Prostate gland (tissue), 2 donors: Measurements from ENCODE around the gene TRIM59. TPM values are rescaled to one million over a fixed set of nuclear protein-coding genes. Genes with fewer than 3 reads are reported as not detected.

Source experiments
- DNase-seq: peaks from one replicate; pipeline ENCODE4 v3.0.0-alpha.2; 2019; ENCODE audit warnings: low spot score
- H3K27ac ChIP-seq, 2 donors: fragments of 200-600 bp; sonication (generic); 2 replicates each; pipeline ENCODE4 v1.5.1; 2017 to 2019
- H3K27me3 ChIP-seq: fragments of 200-600 bp; sonication (generic); replicated peaks from 2 replicates; pipeline ENCODE4 v1.5.1; 2019; ENCODE audit not compliant: insufficient read depth
- H3K36me3 ChIP-seq, 2 donors: fragments of 200-600 bp; sonication (generic); 1 replicate in 1 of 2; 2 replicates in 1 of 2; pipeline versions ENCODE4 v1.5.1 to v1.8.1; 2017 to 2019
- H3K4me1 ChIP-seq: fragments of 200-600 bp; sonication (generic); replicated peaks from 2 replicates; pipeline ENCODE4 v1.5.1; 2019
- H3K4me3 ChIP-seq, 2 donors: fragments of 200-600 bp; sonication (generic); 2 replicates each; pipeline ENCODE4 v1.5.1; 2017 to 2019
- H3K9me3 ChIP-seq: fragments of 200-600 bp; sonication (generic); 2 replicates; pipeline ENCODE4 v1.5.1; 2017
- POLR2A ChIP-seq: fragments of 450-650 bp; IDR thresholded peaks from one replicate; pipeline ENCODE4 v1.6.1; 2016; ENCODE audit warnings: antibody characterized with exemption, mild to moderate bottlenecking
- POLR2AphosphoS5 ChIP-seq: sonication (generic); formaldehyde crosslinking; IDR thresholded peaks from one replicate; pipeline ENCODE4 v1.6.1; 2017; ENCODE audit warnings: antibody characterized with exemption
- WGBS: methylation state at CpG from one replicate; pipeline ENCODE4 v1.1.5; 2018; 5-methylcytosine and 5-hydroxymethylcytosine counted together
- intact Hi-C: fragments of 100-400 bp; cut with DNase I; formaldehyde crosslinking; loops from one replicate; pipeline ENCODE4 v1.14.2; 2022
- total RNA-seq, 2 donors: library from RNA; depleted of rRNA; stranded (reverse); fragments of >200 nt; gene quantifications; one replicate each; pipeline ENCODE4 v1.1.0, GENCODE V29; 2016
- TF ChIP-seq, protein P1 (sequence below), 4 experiments: fragments of 200-600 bp in 2 of 4; fragments of 450-650 bp in 2 of 4; sonication (generic) in 2 of 4; IDR thresholded peaks; 1 replicate in 3 of 4; 2 replicates in 1 of 4; pipeline ENCODE4 v1.5.1; 2016 to 2019; ENCODE audit warnings: antibody characterized with exemption in 4 of 4, mild to moderate bottlenecking in 2 of 4, moderate library complexity in 2 of 4

The TRIM59 gene
- total RNA-seq, 2 donors from 2014 or later: 3.2 to 11.4 TPM

DNA sequence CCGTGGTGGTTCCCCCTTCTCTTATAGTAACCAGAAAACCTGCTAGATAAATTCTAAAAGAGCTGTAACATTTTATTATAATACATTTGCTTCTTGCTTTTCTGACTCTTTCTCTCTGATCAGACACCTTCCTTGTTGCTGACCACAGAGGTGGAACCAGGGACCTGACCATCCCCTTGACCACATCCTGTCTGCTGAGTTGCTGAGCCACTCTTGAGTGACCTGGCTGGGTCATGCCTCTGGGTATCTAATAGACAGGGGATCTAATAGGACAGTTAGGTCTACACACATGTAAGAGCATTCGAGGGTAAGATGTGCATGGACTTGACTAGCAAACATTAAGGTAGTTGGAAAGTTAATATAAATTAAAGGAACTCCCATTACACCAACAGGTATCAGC, 22.8 kb upstream of the TRIM59 start:
- 60% methylated on average over 2 of the region's 2 CpGs for WGBS
- TF ChIP-seq POLR2AphosphoS5 (no peak), POLR2A (no peak)
- TF ChIP-seq, protein P1, sequence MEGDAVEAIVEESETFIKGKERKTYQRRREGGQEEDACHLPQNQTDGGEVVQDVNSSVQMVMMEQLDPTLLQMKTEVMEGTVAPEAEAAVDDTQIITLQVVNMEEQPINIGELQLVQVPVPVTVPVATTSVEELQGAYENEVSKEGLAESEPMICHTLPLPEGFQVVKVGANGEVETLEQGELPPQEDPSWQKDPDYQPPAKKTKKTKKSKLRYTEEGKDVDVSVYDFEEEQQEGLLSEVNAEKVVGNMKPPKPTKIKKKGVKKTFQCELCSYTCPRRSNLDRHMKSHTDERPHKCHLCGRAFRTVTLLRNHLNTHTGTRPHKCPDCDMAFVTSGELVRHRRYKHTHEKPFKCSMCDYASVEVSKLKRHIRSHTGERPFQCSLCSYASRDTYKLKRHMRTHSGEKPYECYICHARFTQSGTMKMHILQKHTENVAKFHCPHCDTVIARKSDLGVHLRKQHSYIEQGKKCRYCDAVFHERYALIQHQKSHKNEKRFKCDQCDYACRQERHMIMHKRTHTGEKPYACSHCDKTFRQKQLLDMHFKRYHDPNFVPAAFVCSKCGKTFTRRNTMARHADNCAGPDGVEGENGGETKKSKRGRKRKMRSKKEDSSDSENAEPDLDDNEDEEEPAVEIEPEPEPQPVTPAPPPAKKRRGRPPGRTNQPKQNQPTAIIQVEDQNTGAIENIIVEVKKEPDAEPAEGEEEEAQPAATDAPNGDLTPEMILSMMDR (IDR thresholded peaks at IDR 0.05): no peak
- Histone ChIP-seq H3K27ac (no peak overlapping the region), H3K4me1 (no peaks in the 10 kb centered on the region), H3K27me3 (no peaks in the 10 kb centered on the region), H3K9me3 (no peaks in the 10 kb centered on the region), H3K36me3 (no peaks in the 10 kb centered on the region), H3K4me3 (no peak overlapping the region)
- intact Hi-C loops: no loop called here
- no peak for DNase-seq

DNA sequence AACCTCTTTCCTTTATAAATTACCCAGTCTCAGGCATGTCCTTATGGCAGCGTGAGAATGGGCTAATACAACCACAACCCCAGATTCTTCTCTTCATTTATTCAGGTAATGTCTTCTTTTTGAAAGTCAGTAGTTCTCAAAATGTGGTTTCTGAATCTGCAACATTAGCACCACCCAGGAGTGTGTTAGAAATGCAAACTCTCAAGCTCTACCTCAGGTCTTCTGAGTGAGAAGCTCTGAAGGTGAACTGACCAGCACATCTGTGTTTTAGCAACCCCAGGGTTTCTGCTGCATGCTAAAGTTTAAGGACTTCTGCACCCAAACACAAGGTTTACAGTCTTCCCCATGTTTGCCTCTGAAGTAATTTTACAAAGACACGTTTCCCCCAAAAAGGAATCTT, 22.3 kb upstream of the TRIM59 start:
- Histone ChIP-seq H3K9me3 (no peaks in the 10 kb centered on the region), H3K27me3 (no peaks in the 10 kb centered on the region), H3K4me3 (no peak overlapping the region), H3K4me1 (no peaks in the 10 kb centered on the region), H3K27ac (no peak overlapping the region), H3K36me3 (no peaks in the 10 kb centered on the region)
- DNase-seq: no peak
- WGBS: 89% methylated on average over 2 of the region's 2 CpGs
- no peak for TF ChIP-seq POLR2AphosphoS5
- TF ChIP-seq POLR2A: no peak
- TF ChIP-seq, protein P1 (IDR thresholded peaks at IDR 0.05): no peak
- intact Hi-C loops: no loop called here

DNA sequence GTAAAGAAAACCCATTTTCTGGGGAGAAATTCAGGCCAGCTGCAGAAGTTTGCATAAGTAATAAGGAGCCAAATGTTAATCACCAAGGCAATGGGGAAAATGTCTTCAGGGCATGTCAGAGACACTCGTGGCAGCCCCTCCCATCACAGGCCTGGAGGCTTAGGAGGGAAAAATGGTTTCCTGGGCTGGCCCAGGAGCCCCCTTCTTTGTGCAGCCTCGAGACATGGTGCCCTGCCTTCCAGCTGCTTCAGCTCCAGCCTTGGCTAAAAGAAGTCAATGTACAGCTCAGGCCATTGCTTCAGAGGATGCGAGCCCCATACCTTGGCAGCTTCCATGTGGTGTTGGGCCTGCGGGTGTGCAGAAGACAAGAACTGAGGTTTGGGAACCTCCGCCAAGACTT, 20.6 kb upstream of the TRIM59 start:
- TF ChIP-seq POLR2A (no peak), POLR2AphosphoS5 (no peak)
- TF ChIP-seq, protein P1 (IDR thresholded peaks at IDR 0.05): no peak
- Histone ChIP-seq H3K9me3 (no peaks in the 10 kb centered on the region), H3K27ac (no peak overlapping the region), H3K27me3 (no peaks in the 10 kb centered on the region), H3K4me3 (no peak overlapping the region), H3K4me1 (no peaks in the 10 kb centered on the region), H3K36me3 (no peaks in the 10 kb centered on the region)
- no peak for DNase-seq
- 87% methylated on average over 5 of the region's 5 CpGs for WGBS
- intact Hi-C loops: no loop called here

DNA sequence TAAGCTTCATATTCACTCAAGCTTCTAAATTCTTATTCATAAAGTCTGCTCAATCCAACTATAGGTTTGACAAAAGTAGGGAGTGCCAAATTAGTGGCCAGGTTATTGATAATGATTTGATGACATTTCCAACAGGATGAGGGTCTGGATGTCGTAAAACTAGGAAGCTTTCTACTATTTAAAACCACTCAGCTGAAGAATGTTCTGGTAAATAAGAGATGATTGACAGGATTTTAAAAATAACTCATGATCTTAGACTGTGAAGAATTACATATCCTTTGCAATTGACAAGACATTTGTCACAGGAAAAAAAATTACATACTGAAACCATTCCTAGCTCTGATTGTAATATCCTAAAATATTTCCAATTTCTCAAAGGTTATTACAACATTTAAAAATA, 15.4 kb upstream of the TRIM59 start:
- WGBS: 87% methylated on average over 1 of the region's 1 CpG
- no peaks in the 10 kb centered on the region for H3K4me1 ChIP-seq
- H3K36me3 ChIP-seq: no peaks in the 10 kb centered on the region
- TF ChIP-seq POLR2A: no peak
- no peak for TF ChIP-seq POLR2AphosphoS5
- TF ChIP-seq, protein P1 (IDR thresholded peaks at IDR 0.05): no peak
- no peak for DNase-seq
- H3K27ac ChIP-seq: no peak overlapping the region
- H3K4me3 ChIP-seq: no peak overlapping the region
- no peaks in the 10 kb centered on the region for H3K9me3 ChIP-seq
- intact Hi-C loops: no loop called here
- H3K27me3 ChIP-seq: no peaks in the 10 kb centered on the region

DNA sequence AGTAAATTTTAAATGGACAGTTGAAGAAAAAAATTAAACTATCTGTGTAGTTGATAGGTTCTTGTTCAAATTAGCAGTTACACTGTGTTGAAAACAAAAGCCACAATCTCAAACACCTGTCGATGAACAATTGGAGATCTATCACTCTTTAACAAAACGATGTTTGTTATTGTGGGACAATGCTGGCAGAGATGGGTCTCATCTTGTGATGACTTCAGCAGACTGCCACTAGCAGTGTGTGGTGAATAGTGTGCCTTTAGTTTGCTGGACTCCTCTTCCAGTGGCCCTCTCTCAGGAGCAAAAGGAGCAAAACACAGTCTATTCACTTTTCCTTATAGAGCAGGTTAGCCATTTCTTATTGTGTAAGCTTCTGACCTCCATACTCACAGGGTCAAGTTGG, 14.7 kb upstream of the TRIM59 start:
- H3K27ac ChIP-seq: no peak overlapping the region
- intact Hi-C loops: no loop called here
- no peaks in the 10 kb centered on the region for H3K27me3 ChIP-seq
- no peaks in the 10 kb centered on the region for H3K4me1 ChIP-seq
- H3K4me3 ChIP-seq: no peak overlapping the region
- H3K9me3 ChIP-seq: no peaks in the 10 kb centered on the region
- TF ChIP-seq, protein P1 (IDR thresholded peaks at IDR 0.05): no peak
- TF ChIP-seq POLR2A (no peak), POLR2AphosphoS5 (no peak)
- 86% methylated on average over 2 of the region's 2 CpGs for WGBS
- DNase-seq: no peak
- no peaks in the 10 kb centered on the region for H3K36me3 ChIP-seq
